ENCODE measurements around the gene EMC9. TPM values are rescaled to one million over a fixed set of nuclear protein-coding genes. Genes with fewer than 3 reads are reported as not detected.

The EMC9 gene
- polyA plus RNA-seq, 1 of the 3 experiments (the other 2 are of a cell fraction) = 19.3 TPM

GRCh38 chr14:24150993-24151392 lies 9.6 kb upstream of the EMC9 start (continued):
- no peak for TF ChIP-seq EP300 (IDR thresholded peaks at IDR 0.05; ENCODE audit: borderline replicate concordance in 1 of 2, low read depth in 1 of 2, low read length in 1 of 2)

- peaks cover 36% of the 10 kb centered on the region for H3K79me2 ChIP-seq (ENCODE audit: insufficient read depth)
- peaks cover 9 to 16% of the 10 kb centered on the region in 2 experiments for H3K4me1 ChIP-seq (ENCODE audit: control insufficient read depth in 1 of 2, insufficient read depth in 2 of 2, low read depth in 1 of 2, low read length in 1 of 2)
- no peak overlapping the region for H3K4me3 ChIP-seq (ENCODE audit: low read depth in 2 of 2, low read length in 1 of 2)
- no peak overlapping the region for H2AFZ ChIP-seq (ENCODE audit: low read depth)
- H3K27ac ChIP-seq (ENCODE audit: low read depth in 2 of 2, low read length in 1 of 2) = no peak overlapping the region
- no peak overlapping the region for H3K4me2 ChIP-seq
- TF ChIP-seq TEAD4 (IDR thresholded peaks at IDR 0.05; ENCODE audit: borderline replicate concordance, insufficient read depth) = no peak
- no peak for TF ChIP-seq RCOR1 (IDR thresholded peaks at IDR 0.05; ENCODE audit: low read length)
- TF ChIP-seq ZBTB33 (IDR thresholded peaks at IDR 0.05; ENCODE audit: borderline replicate concordance, low read depth) = no peak
- no peak for TF ChIP-seq NRF1 (IDR thresholded peaks at IDR 0.05; ENCODE audit: low read depth, low read length)
- no peak for TF ChIP-seq IRF3 (IDR thresholded peaks at IDR 0.05; ENCODE audit: low read depth, low read length)
- no peak for TF ChIP-seq EZH2phosphoT487 (IDR thresholded peaks at IDR 0.05; ENCODE audit: borderline replicate concordance, low read depth)
- TF ChIP-seq NFIC (IDR thresholded peaks at IDR 0.05; ENCODE audit: borderline replicate concordance) = no peak
- TF ChIP-seq SIN3A (IDR thresholded peaks at IDR 0.05; ENCODE audit: borderline replicate concordance, low read depth, low read length) = no peak
- TF ChIP-seq YY1 (IDR thresholded peaks at IDR 0.05; ENCODE audit: low read depth) = no peak
- TF ChIP-seq MAX (IDR thresholded peaks at IDR 0.05; ENCODE audit: low read depth) = no peak
- TF ChIP-seq MEF2A (IDR thresholded peaks at IDR 0.05; ENCODE audit: borderline replicate concordance, low read depth) = no peak
- no peak for TF ChIP-seq POLR2AphosphoS5 (IDR thresholded peaks at IDR 0.05; ENCODE audit: low read depth, low read length)
- TF ChIP-seq SMC3 (IDR thresholded peaks at IDR 0.05; ENCODE audit: low read depth, low read length) = no peak
- TF ChIP-seq CTCF (IDR thresholded peaks at IDR 0.05) = no peak
- no peaks in the 10 kb centered on the region for H3K9me3 ChIP-seq
- peaks cover 37 to 44% of the 10 kb centered on the region in 2 experiments for H3K36me3 ChIP-seq (replicated peaks in 1 of 2; ENCODE audit: control insufficient read depth in 1 of 2, insufficient read depth in 2 of 2, low read length in 1 of 2)
- H3F3A ChIP-seq (replicated peaks; ENCODE audit: insufficient read depth) = peaks cover 5% of the 10 kb centered on the region
- H4K20me1 ChIP-seq (ENCODE audit: insufficient read depth) = peaks cover 10% of the 10 kb centered on the region; the same call in 1 of the 2 replicates
- H3K9me2 ChIP-seq = no peaks in the 10 kb centered on the region
- H3K9ac ChIP-seq = no peak overlapping the region
- ChIA-PET CTCF (interaction anchor here (0.8 to 3.4 kb wide), 4 partner anchors 10 to 19 kb away, joined by 3 to 29 read pairs (median 4); partner anchors contain the start of genes FITM1 and IRF9), POLR2A (interaction anchor here (1.1 to 2.4 kb wide), 2 partner anchors 9 to 11 kb away, joined by 3 to 10 read pairs; partner anchors contain the start of gene IRF9)
- DNase-seq = no peak
- no peaks in the 10 kb centered on the region for H3K27me3 ChIP-seq (ENCODE audit: insufficient read depth)
- WGBS (ENCODE audit: low lambda C conversion rate) = 98% methylated on average over 6 of the region's 9 CpGs
Measured at GRCh38 chr14:24150567-24150966, 9.2 kb upstream of the EMC9 start.
